ENCODE data around the gene SIL1. TPM values are rescaled to one million over a fixed set of nuclear protein-coding genes. Genes with fewer than 3 reads are reported as not detected.

SIL1 gene
- total RNA-seq: 48.6 TPM
- polyA plus RNA-seq (ENCODE audit: insufficient read depth, low read depth, low replicate concordance): 91.7 TPM
- long read RNA-seq, donor 1, partial matches to known transcripts: 5 of 9 reads
- long read RNA-seq, donor 1, other reads (novel, unspliced or antisense): 0 of 9 reads
- long read RNA-seq, donor 2, transcript SIL1-202 (10 exons, 1,923 nt): major isoform, 8 of 542 reads
- long read RNA-seq, donor 2, partial matches to known transcripts: 499 of 542 reads
- long read RNA-seq, donor 2, other reads (novel, unspliced or antisense): 35 of 542 reads
- long read RNA-seq, donor 3, transcript SIL1-202 (10 exons, 1,923 nt): major isoform, 10 of 19 reads
- long read RNA-seq, donor 3, partial matches to known transcripts: 9 of 19 reads
- long read RNA-seq, donor 3, other reads (novel, unspliced or antisense): 0 of 19 reads
- long read RNA-seq, donor 4, transcript SIL1-202 (10 exons, 1,923 nt): major isoform, 9 of 474 reads
- long read RNA-seq, donor 4, partial matches to known transcripts: 436 of 474 reads
- long read RNA-seq, donor 4, other reads (novel, unspliced or antisense): 29 of 474 reads
- long read RNA-seq, donor 5: 0 reads
- long read RNA-seq, donor 6, partial matches to known transcripts: 653 of 702 reads
- long read RNA-seq, donor 6, other reads (novel, unspliced or antisense): 45 of 702 reads
- long read RNA-seq, donor 7, transcript SIL1-202 (10 exons, 1,923 nt): major isoform, 60 of 87 reads
- long read RNA-seq, donor 7, partial matches to known transcripts: 11 of 87 reads
- long read RNA-seq, donor 7, other reads (novel, unspliced or antisense): 15 of 87 reads
- long read RNA-seq, donor 8, transcript SIL1-202 (10 exons, 1,923 nt): major isoform, 7 of 815 reads
- long read RNA-seq, donor 8, partial matches to known transcripts: 777 of 815 reads
- long read RNA-seq, donor 8, other reads (novel, unspliced or antisense): 31 of 815 reads
- long read RNA-seq, donor 9, transcript SIL1-202 (10 exons, 1,923 nt): major isoform, 7 of 7 reads
- long read RNA-seq, donor 9, partial matches to known transcripts: 0 of 7 reads
- long read RNA-seq, donor 9, other reads (novel, unspliced or antisense): 0 of 7 reads
- long read RNA-seq, donor 10, transcript SIL1-202 (10 exons, 1,923 nt): major isoform, 9 of 25 reads
- long read RNA-seq, donor 10, partial matches to known transcripts: 16 of 25 reads
- long read RNA-seq, donor 10, other reads (novel, unspliced or antisense): 0 of 25 reads

GRCh38 chr5:139197710-139198669, at the start of gene SIL1:
SIL1 (minus strand) TSS chr5:139198368; CDS start chr5:139127843, 70,525 bp downstream.
- H3K9ac ChIP-seq (ENCODE audit: low read length in 3 of 3): peak within 1 kb of the TSS; percentile 52 to 99 (median 87)
- intact Hi-C loops (cut with DNase I): no loop called here
- no peaks in the 10 kb centered on the region for H3K9me3 ChIP-seq (ENCODE audit: control insufficient read depth in 2 of 3, insufficient read depth in 1 of 3, low read length in 3 of 3)
- DNase-seq (peak; percentile 97 to 99 (median 99)), FAIRE-seq (no peak)
- H3K27me3 ChIP-seq (ENCODE audit: control insufficient read depth, insufficient read depth, low read length): no peaks in the 10 kb centered on the region
- peak within 1 kb of the TSS; percentile 58 to 91 for H3K27ac ChIP-seq (ENCODE audit: low read depth in 2 of 2, low read length in 2 of 2)
- TF ChIP-seq CTCF (IDR thresholded peaks at IDR 0.05; ENCODE audit: borderline replicate concordance, extremely low read depth, insufficient read depth): no peak
- peaks cover 0 to 4% (median 0%) of the 10 kb centered on the region in 3 donors for H3K4me1 ChIP-seq (ENCODE audit: control insufficient read depth in 2 of 3, insufficient read depth in 2 of 3, low read depth in 1 of 3, low read length in 3 of 3)
- peak within 1 kb of the TSS; percentile 70 to 99 (median 92) for H3K4me3 ChIP-seq (ENCODE audit: low read length in 3 of 3)
- H3K36me3 ChIP-seq (ENCODE audit: control insufficient read depth in 2 of 3, insufficient read depth in 3 of 3, low read length in 3 of 3): no peaks in the 10 kb centered on the region

- Histone ChIP-seq H3K9ac (ENCODE audit: low read length in 3 of 3) (no peak overlapping the region), H3K9me3 (ENCODE audit: control insufficient read depth in 2 of 3, insufficient read depth in 1 of 3, low read length in 3 of 3) (no peaks in the 10 kb centered on the region), H3K27ac (ENCODE audit: low read depth in 2 of 2, low read length in 2 of 2) (no peak overlapping the region), H3K4me1 (ENCODE audit: control insufficient read depth in 2 of 3, insufficient read depth in 2 of 3, low read depth in 1 of 3, low read length in 3 of 3) (peaks cover 0 to 3% (median 0%) of the 10 kb centered on the region in 3 donors), H3K4me3 (ENCODE audit: low read length in 3 of 3) (no peak overlapping the region), H3K36me3 (ENCODE audit: control insufficient read depth in 2 of 3, insufficient read depth in 3 of 3, low read length in 3 of 3) (no peaks in the 10 kb centered on the region), H3K27me3 (ENCODE audit: control insufficient read depth, insufficient read depth, low read length) (no peaks in the 10 kb centered on the region)
- no peak for TF ChIP-seq CTCF (IDR thresholded peaks at IDR 0.05; ENCODE audit: borderline replicate concordance, extremely low read depth, insufficient read depth)
- peak in 4 of 5 donors; percentile 37 to 56 (median 54) for DNase-seq
- no peak for FAIRE-seq
- intact Hi-C loops (cut with DNase I): no loop called here
Observed at GRCh38 chr5:139246394-139246793, 48.2 kb upstream of the SIL1 start.
